GM12878 (cell line): ENCODE measurements around the gene PLAAT3.

Experiments used
- JUND ChIP-seq: IDR thresholded peaks from 2 replicates; pipeline ENCODE4 v1.6.1; 2012; ENCODE audit warnings: low read depth, mild to moderate bottlenecking, low read length, improper control_type of control experiment, moderate library complexity
- POU2F2 ChIP-seq: IDR thresholded peaks from 3 replicates; pipeline ENCODE4 v1.6.1; 2011; ENCODE audit warnings: low read depth, mild to moderate bottlenecking, low read length, borderline replicate concordance
- RFX5 ChIP-seq: IDR thresholded peaks from 2 replicates; pipeline ENCODE4 v1.6.1; 2011; ENCODE audit warnings: low read depth, low read length, improper control_type of control experiment
- SMC3 ChIP-seq: IDR thresholded peaks from 2 replicates; pipeline ENCODE4 v1.6.1; 2011; ENCODE audit warnings: low read length, improper control_type of control experiment, borderline replicate concordance
- SRF ChIP-seq, 2 experiments: IDR thresholded peaks; 2 replicates each; pipeline ENCODE4 v1.6.1; 2011; ENCODE audit warnings: low read depth in 2 of 2, low read length in 2 of 2, mild to moderate bottlenecking in 1 of 2, moderate library complexity in 1 of 2
- TCF12 ChIP-seq: IDR thresholded peaks from 2 replicates; pipeline ENCODE4 v1.6.1; 2011; ENCODE audit warnings: low read depth, mild to moderate bottlenecking, low read length
- TF ChIP-seq, protein P1 (sequence below), 3 experiments: IDR thresholded peaks in 2 of 3; conservative IDR thresholded peaks in 1 of 3; 2 replicates each; pipeline ENCODE4 v1.5.1; 2011; ENCODE audit warnings: low read depth in 3 of 3, low read length in 3 of 3, mild to moderate bottlenecking in 3 of 3, control low read depth in 2 of 3, moderate library complexity in 2 of 3, inconsistent platforms in 1 of 3, mixed read lengths in 1 of 3; ENCODE audit not compliant: control insufficient read depth in 2 of 3, insufficient read depth in 1 of 3; ENCODE audit errors: extremely low read depth in 1 of 3
- TF ChIP-seq, protein P2 (sequence below): fragments of 450-650 bp; IDR thresholded peaks from 2 replicates; pipeline ENCODE4 v1.6.1; 2017; ENCODE audit warnings: mild to moderate bottlenecking

DNA sequence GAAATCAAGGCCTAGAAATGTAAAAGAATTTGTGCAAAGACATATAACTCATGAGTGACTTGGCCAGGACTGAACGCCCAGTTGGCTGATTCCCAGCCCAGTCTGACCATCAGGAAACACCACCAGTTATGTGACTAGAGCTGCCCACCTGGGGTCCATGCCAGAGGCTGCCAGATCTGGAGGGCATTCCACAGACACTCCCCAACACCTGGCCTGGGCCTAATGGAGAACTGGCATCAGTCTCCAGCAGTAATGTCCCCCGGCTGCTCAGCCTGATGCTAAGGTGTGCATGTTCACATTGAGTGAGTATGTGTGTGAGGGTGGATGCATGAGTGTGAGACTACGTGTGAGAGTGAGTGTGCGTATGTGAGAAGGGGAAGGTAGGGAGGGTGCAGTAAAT lies 15.7 kb downstream of the PLAAT3 start:
- TF ChIP-seq TCF12 (no peak), RFX5 (no peak), SRF (IDR thresholded peaks at IDR 0.05; ENCODE audit: low read depth in 2 of 2, low read length in 2 of 2) (no peak), JUND (no peak), SMC3 (no peak), POU2F2 (no peak)
- TF ChIP-seq, protein P1, sequence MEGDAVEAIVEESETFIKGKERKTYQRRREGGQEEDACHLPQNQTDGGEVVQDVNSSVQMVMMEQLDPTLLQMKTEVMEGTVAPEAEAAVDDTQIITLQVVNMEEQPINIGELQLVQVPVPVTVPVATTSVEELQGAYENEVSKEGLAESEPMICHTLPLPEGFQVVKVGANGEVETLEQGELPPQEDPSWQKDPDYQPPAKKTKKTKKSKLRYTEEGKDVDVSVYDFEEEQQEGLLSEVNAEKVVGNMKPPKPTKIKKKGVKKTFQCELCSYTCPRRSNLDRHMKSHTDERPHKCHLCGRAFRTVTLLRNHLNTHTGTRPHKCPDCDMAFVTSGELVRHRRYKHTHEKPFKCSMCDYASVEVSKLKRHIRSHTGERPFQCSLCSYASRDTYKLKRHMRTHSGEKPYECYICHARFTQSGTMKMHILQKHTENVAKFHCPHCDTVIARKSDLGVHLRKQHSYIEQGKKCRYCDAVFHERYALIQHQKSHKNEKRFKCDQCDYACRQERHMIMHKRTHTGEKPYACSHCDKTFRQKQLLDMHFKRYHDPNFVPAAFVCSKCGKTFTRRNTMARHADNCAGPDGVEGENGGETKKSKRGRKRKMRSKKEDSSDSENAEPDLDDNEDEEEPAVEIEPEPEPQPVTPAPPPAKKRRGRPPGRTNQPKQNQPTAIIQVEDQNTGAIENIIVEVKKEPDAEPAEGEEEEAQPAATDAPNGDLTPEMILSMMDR (IDR thresholded peaks at IDR 0.05 in 2 of 3, conservative IDR thresholded peaks at IDR 0.05 in 1 of 3; ENCODE audit: control insufficient read depth in 2 of 3, extremely low read depth in 1 of 3, insufficient read depth in 1 of 3, low read depth in 3 of 3, low read length in 3 of 3): no peak
- TF ChIP-seq, protein P2, sequence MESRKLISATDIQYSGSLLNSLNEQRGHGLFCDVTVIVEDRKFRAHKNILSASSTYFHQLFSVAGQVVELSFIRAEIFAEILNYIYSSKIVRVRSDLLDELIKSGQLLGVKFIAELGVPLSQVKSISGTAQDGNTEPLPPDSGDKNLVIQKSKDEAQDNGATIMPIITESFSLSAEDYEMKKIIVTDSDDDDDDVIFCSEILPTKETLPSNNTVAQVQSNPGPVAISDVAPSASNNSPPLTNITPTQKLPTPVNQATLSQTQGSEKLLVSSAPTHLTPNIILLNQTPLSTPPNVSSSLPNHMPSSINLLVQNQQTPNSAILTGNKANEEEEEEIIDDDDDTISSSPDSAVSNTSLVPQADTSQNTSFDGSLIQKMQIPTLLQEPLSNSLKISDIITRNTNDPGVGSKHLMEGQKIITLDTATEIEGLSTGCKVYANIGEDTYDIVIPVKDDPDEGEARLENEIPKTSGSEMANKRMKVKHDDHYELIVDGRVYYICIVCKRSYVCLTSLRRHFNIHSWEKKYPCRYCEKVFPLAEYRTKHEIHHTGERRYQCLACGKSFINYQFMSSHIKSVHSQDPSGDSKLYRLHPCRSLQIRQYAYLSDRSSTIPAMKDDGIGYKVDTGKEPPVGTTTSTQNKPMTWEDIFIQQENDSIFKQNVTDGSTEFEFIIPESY: no peak
